Endothelial cell of umbilical vein (primary cell): Measurements from ENCODE around the gene MAU2.

Experiments
- CTCF ChIP-seq, 2 donors: IDR thresholded peaks; 1 replicate in 1 of 2; 2 replicates in 1 of 2; pipeline ENCODE4 v1.5.1; 2011; ENCODE audit warnings: low read length in 2 of 2, mild to moderate bottlenecking in 2 of 2, moderate library complexity in 2 of 2, control low read depth in 1 of 2, inconsistent platforms in 1 of 2, low read depth in 1 of 2; ENCODE audit not compliant: insufficient read depth in 1 of 2; ENCODE audit errors: extremely low read depth in 1 of 2
- EZH2 ChIP-seq: IDR thresholded peaks from 2 replicates; pipeline ENCODE4 v1.6.1; 2012; ENCODE audit warnings: borderline replicate concordance, low read depth, mild to moderate bottlenecking, moderate library complexity, low read length, inconsistent platforms; ENCODE audit not compliant: severe bottlenecking
- FOS ChIP-seq: IDR thresholded peaks from 2 replicates; pipeline ENCODE4 v1.6.1; 2011; ENCODE audit warnings: mild to moderate bottlenecking, low read length, moderate library complexity, borderline replicate concordance; ENCODE audit not compliant: insufficient read depth
- MAX ChIP-seq: IDR thresholded peaks from 2 replicates; pipeline ENCODE4 v1.6.1; 2011; ENCODE audit not compliant: insufficient read depth, insufficient read length
- POLR2A ChIP-seq: IDR thresholded peaks from 2 replicates; pipeline ENCODE4 v1.6.1; 2012; ENCODE audit warnings: low read depth, mild to moderate bottlenecking, control low read depth, low read length
- POLR2AphosphoS5 ChIP-seq: IDR thresholded peaks from 2 replicates; pipeline ENCODE4 v1.6.1; 2012; ENCODE audit warnings: low read depth, mild to moderate bottlenecking, control low read depth, low read length, moderate library complexity; ENCODE audit not compliant: insufficient read depth

- TF ChIP-seq CTCF (IDR thresholded peaks at IDR 0.05; ENCODE audit: extremely low read depth in 1 of 2, insufficient read depth in 1 of 2, low read depth in 1 of 2, low read length in 2 of 2) (no peak), POLR2AphosphoS5 (peak; percentile 66), EZH2 (no peak), POLR2A (peak; percentile 51), MAX (no peak), FOS (peak; percentile 74)
Measured at GRCh38 chr19:19372656-19373416, 52.2 kb downstream of the MAU2 start.
